ENCODE results near the gene ICAM5. TPM values are rescaled to one million over a fixed set of nuclear protein-coding genes. Genes with fewer than 3 reads are reported as not detected.

ICAM5 gene
- polyA plus RNA-seq, 1 donor (not counting 4 experiments of a cell fraction or from before 2014, with no cell fraction given) = 0.20 TPM

GRCh38 chr19:10259162-10259905 lies 30.4 kb upstream of the ICAM5 start:
- Histone ChIP-seq H3K27ac (ENCODE audit: control insufficient read depth, insufficient read depth, low read length) (peak overlapping the region; percentile 56), H3K9me3 (ENCODE audit: control insufficient read depth, low read depth, low read length) (no peaks in the 10 kb centered on the region), H3K36me3 (ENCODE audit: control insufficient read depth in 2 of 2, extremely low read depth in 1 of 2, insufficient read depth in 2 of 2, low read length in 2 of 2) (peaks cover 22 to 28% of the 10 kb centered on the region in 2 experiments), H3K4me1 (ENCODE audit: control insufficient read depth, extremely low read depth, insufficient read depth, low read length) (peaks cover 23% of the 10 kb centered on the region), H4K20me1 (ENCODE audit: control insufficient read depth, extremely low read depth, insufficient read depth, low read length) (no peaks in the 10 kb centered on the region), H3K9me1 (ENCODE audit: control insufficient read depth, extremely low read depth, insufficient read depth, low read length) (no peaks in the 10 kb centered on the region), H3K9ac (ENCODE audit: control insufficient read depth, extremely low read depth, insufficient read depth, low read length) (peak overlapping the region; percentile 60), H3K79me2 (ENCODE audit: control insufficient read depth, insufficient read depth, low read length) (no peaks in the 10 kb centered on the region), H2AFZ (ENCODE audit: control insufficient read depth, low read length) (no peak overlapping the region), H3K4me3 (ENCODE audit: control insufficient read depth in 2 of 3, extremely low read depth in 1 of 3, insufficient read depth in 2 of 3, low read depth in 1 of 3, low read length in 3 of 3) (no peak overlapping the region), H3K27me3 (ENCODE audit: control insufficient read depth, extremely low read depth, insufficient read depth, low read length) (no peaks in the 10 kb centered on the region), H3K4me2 (ENCODE audit: control insufficient read depth, extremely low read depth, insufficient read depth, low read depth, low read length) (peak overlapping the region; percentile 44)
- no peak for TF ChIP-seq EZH2 (IDR thresholded peaks at IDR 0.05; ENCODE audit: low read length)
- peak; percentile 75 to 82 (median 81) for TF ChIP-seq CTCF (optimal IDR thresholded peaks at IDR 0.05 in 1 of 3, IDR thresholded peaks at IDR 0.05 in 1 of 3, conservative IDR thresholded peaks at IDR 0.05 in 1 of 3; ENCODE audit: extremely low read depth in 1 of 3, insufficient read depth in 2 of 3, low read length in 3 of 3)
- FAIRE-seq = no peak
- dilution Hi-C loops (cut with MboI; ENCODE audit: extremely low pct_ligation_motif_present, low sequenced_read_pairs) = no loop called here
- DNase-seq (ENCODE audit: low read depth, low spot score) = peak; percentile 82

GRCh38 chr19:10260141-10260584 lies 29.6 kb upstream of the ICAM5 start:
- peak; percentile 68 for DNase-seq (ENCODE audit: low read depth, low spot score)
- Histone ChIP-seq H3K27ac (ENCODE audit: control insufficient read depth, insufficient read depth, low read length) (peak overlapping the region; percentile 56), H3K36me3 (ENCODE audit: control insufficient read depth in 2 of 2, extremely low read depth in 1 of 2, insufficient read depth in 2 of 2, low read length in 2 of 2) (peaks cover 16 to 22% of the 10 kb centered on the region in 2 experiments), H3K4me3 (ENCODE audit: control insufficient read depth in 2 of 3, extremely low read depth in 1 of 3, insufficient read depth in 2 of 3, low read depth in 1 of 3, low read length in 3 of 3) (no peak overlapping the region), H3K9me1 (ENCODE audit: control insufficient read depth, extremely low read depth, insufficient read depth, low read length) (no peaks in the 10 kb centered on the region), H3K4me2 (ENCODE audit: control insufficient read depth, extremely low read depth, insufficient read depth, low read depth, low read length) (peak overlapping the region; percentile 44), H2AFZ (ENCODE audit: control insufficient read depth, low read length) (no peak overlapping the region), H3K79me2 (ENCODE audit: control insufficient read depth, insufficient read depth, low read length) (no peaks in the 10 kb centered on the region), H3K4me1 (ENCODE audit: control insufficient read depth, extremely low read depth, insufficient read depth, low read length) (peaks cover 23% of the 10 kb centered on the region), H3K27me3 (ENCODE audit: control insufficient read depth, extremely low read depth, insufficient read depth, low read length) (no peaks in the 10 kb centered on the region), H4K20me1 (ENCODE audit: control insufficient read depth, extremely low read depth, insufficient read depth, low read length) (no peaks in the 10 kb centered on the region), H3K9me3 (ENCODE audit: control insufficient read depth, low read depth, low read length) (no peaks in the 10 kb centered on the region), H3K9ac (ENCODE audit: control insufficient read depth, extremely low read depth, insufficient read depth, low read length) (peak overlapping the region; percentile 60)
- FAIRE-seq = peak; percentile 66
- no peak for TF ChIP-seq EZH2 (IDR thresholded peaks at IDR 0.05; ENCODE audit: low read length)
- no peak for TF ChIP-seq CTCF (optimal IDR thresholded peaks at IDR 0.05 in 1 of 3, IDR thresholded peaks at IDR 0.05 in 1 of 3, conservative IDR thresholded peaks at IDR 0.05 in 1 of 3; ENCODE audit: extremely low read depth in 1 of 3, insufficient read depth in 2 of 3, low read length in 3 of 3)
- dilution Hi-C loops (cut with MboI; ENCODE audit: extremely low pct_ligation_motif_present, low sequenced_read_pairs) = no loop called here

Data from keratinocyte (primary cell).